GM12875 (cell line): ENCODE data around the gene TNFRSF13B.

ENCODE experiments used
- H3K4me3 ChIP-seq: one replicate; pipeline ENCODE4 v1.5.1; 2011; ENCODE audit warnings: low read depth, low read length, control low read depth
- TF ChIP-seq, protein P1 (sequence below): IDR thresholded peaks from 2 replicates; pipeline ENCODE4 v1.5.1; 2011; ENCODE audit warnings: low read depth, mild to moderate bottlenecking, control low read depth, inconsistent platforms, low read length, moderate library complexity, borderline replicate concordance; ENCODE audit not compliant: insufficient read depth

Gene TNFRSF13B

GRCh38 chr17:16940116-16940881 is 31.6 kb downstream of the TNFRSF13B start:
- TF ChIP-seq, protein P1, sequence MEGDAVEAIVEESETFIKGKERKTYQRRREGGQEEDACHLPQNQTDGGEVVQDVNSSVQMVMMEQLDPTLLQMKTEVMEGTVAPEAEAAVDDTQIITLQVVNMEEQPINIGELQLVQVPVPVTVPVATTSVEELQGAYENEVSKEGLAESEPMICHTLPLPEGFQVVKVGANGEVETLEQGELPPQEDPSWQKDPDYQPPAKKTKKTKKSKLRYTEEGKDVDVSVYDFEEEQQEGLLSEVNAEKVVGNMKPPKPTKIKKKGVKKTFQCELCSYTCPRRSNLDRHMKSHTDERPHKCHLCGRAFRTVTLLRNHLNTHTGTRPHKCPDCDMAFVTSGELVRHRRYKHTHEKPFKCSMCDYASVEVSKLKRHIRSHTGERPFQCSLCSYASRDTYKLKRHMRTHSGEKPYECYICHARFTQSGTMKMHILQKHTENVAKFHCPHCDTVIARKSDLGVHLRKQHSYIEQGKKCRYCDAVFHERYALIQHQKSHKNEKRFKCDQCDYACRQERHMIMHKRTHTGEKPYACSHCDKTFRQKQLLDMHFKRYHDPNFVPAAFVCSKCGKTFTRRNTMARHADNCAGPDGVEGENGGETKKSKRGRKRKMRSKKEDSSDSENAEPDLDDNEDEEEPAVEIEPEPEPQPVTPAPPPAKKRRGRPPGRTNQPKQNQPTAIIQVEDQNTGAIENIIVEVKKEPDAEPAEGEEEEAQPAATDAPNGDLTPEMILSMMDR, result no peak
- H3K4me3 ChIP-seq, result no peak overlapping the region

- TF ChIP-seq, protein P1, result no peak
Measured at GRCh38 chr17:16939606-16940115, 32.3 kb downstream of the TNFRSF13B start.

GRCh38 chr17:16939208-16939576 is 32.7 kb downstream of the TNFRSF13B start:
- H3K4me3 ChIP-seq, result no peak overlapping the region
- TF ChIP-seq, protein P1, result no peak

More at GRCh38 chr17:16939606-16940115, 32.3 kb downstream of the TNFRSF13B start:
- no peak overlapping the region for H3K4me3 ChIP-seq

- TF ChIP-seq, protein P1, result no peak
- no peak overlapping the region for H3K4me3 ChIP-seq
Measured at GRCh38 chr17:16938496-16939207, 33.3 kb downstream of the TNFRSF13B start.

DNA sequence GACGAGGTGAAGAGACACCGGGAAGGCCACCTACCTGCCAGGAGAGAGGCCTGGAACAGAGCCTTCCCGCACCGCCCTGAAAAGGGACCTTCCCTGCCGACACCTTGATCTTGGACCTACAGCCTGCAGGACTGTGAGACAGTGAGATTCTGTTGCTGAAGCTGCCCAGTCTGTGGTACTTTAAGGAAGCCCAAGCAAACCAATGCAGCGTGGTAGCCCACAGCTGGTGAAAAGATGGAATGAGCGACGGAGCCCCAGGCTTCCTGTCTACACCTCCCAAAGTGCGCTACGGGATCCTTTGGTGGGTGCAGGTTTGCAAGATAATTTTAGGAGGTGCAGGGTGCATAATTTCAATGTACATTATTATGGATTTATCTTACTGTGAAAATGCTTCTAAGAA is 33.9 kb downstream of the TNFRSF13B start:
- TF ChIP-seq, protein P1, result no peak
- H3K4me3 ChIP-seq, result no peak overlapping the region

GRCh38 chr17:16937431-16937830 is 34.5 kb downstream of the TNFRSF13B start:
- TF ChIP-seq, protein P1, result no peak

More at GRCh38 chr17:16937431-16937830, 34.5 kb downstream of the TNFRSF13B start:
- H3K4me3 ChIP-seq, result no peak overlapping the region
